Mesodermal cell (in vitro differentiated cells): Measurements from ENCODE around the gene SLC6A3.
"Not testable (repeated sequence)": the region's sequence is repeated elsewhere in the genome, so short reads cannot be mapped to it uniquely, and the experiment has no call there.

ENCODE experiments used
- H3K27ac ChIP-seq: 2 replicates; pipeline ENCODE4 v1.7.0; 2013; ENCODE audit warnings: mild to moderate bottlenecking, low read depth, low read length, moderate library complexity; ENCODE audit not compliant: severe bottlenecking
- H3K36me3 ChIP-seq: 2 replicates; pipeline ENCODE4 v1.7.1; 2013; ENCODE audit warnings: mild to moderate bottlenecking, low read length, moderate library complexity; ENCODE audit not compliant: control insufficient read depth, insufficient read depth
- H3K4me1 ChIP-seq: one replicate; pipeline ENCODE4 v1.7.1; 2013; ENCODE audit warnings: mild to moderate bottlenecking, low read length; ENCODE audit not compliant: insufficient read depth, control insufficient read depth, poor library complexity, severe bottlenecking
- H3K4me3 ChIP-seq: 2 replicates; pipeline ENCODE4 v1.7.0; 2013; ENCODE audit warnings: low read length, control low read depth, mild to moderate bottlenecking; ENCODE audit not compliant: insufficient read depth, poor library complexity, severe bottlenecking; ENCODE audit errors: extremely low read depth
- H3K9me3 ChIP-seq: 2 replicates; pipeline ENCODE4 v1.7.1; 2013; ENCODE audit warnings: mild to moderate bottlenecking, low read length, moderate library complexity; ENCODE audit not compliant: control insufficient read depth
- WGBS, 2 experiments: methylation state at CpG; one replicate each; pipeline ENCODE4 v1.1.5; 2013; ENCODE audit warnings: missing lambda C conversion rate in 2 of 2; ENCODE audit not compliant: insufficient coverage in 2 of 2; 5-methylcytosine and 5-hydroxymethylcytosine counted together

SLC6A3 gene

GRCh38 chr5:1478271-1479035, 33.2 kb upstream of the SLC6A3 start:
- no peak overlapping the region for H3K4me3 ChIP-seq
- 98 to 99% methylated on average over 6 to 7 of the region's 13 CpGs for WGBS, 2 experiments
- H3K4me1 ChIP-seq = no peaks in the 10 kb centered on the region
- H3K27ac ChIP-seq = no peak overlapping the region
- H3K36me3 ChIP-seq = peaks cover 61% of the 10 kb centered on the region
- H3K9me3 ChIP-seq = no peaks in the 10 kb centered on the region

- Histone ChIP-seq H3K27ac (no peak overlapping the region), H3K4me1 (no peaks in the 10 kb centered on the region), H3K36me3 (peaks cover 72% of the 10 kb centered on the region), H3K9me3 (no peaks in the 10 kb centered on the region), H3K4me3 (no peak overlapping the region)
- WGBS, 2 experiments = 92 to 95% methylated on average over 11 to 14 of the region's 16 CpGs
Measured at GRCh38 chr5:1477341-1477740, 32.1 kb upstream of the SLC6A3 start.

GRCh38 chr5:1476967-1477310, 31.7 kb upstream of the SLC6A3 start:
- 96 to 99% methylated on average over 11 of the region's 11 CpGs for WGBS, 2 experiments
- Histone ChIP-seq H3K4me1 (no peaks in the 10 kb centered on the region), H3K36me3 (peaks cover 74% of the 10 kb centered on the region), H3K9me3 (no peaks in the 10 kb centered on the region), H3K27ac (no peak overlapping the region), H3K4me3 (no peak overlapping the region)

GRCh38 chr5:1476181-1476966, 31.1 kb upstream of the SLC6A3 start:
- Histone ChIP-seq H3K9me3 (no peaks in the 10 kb centered on the region), H3K36me3 (peaks cover 74% of the 10 kb centered on the region), H3K4me1 (no peaks in the 10 kb centered on the region), H3K27ac (no peak overlapping the region), H3K4me3 (no peak overlapping the region)
- 92 to 97% methylated on average over 19 to 27 of the region's 28 CpGs for WGBS, 2 experiments

- not testable (repeated sequence) for H3K4me1 ChIP-seq, H3K4me3 ChIP-seq, H3K27ac ChIP-seq, H3K9me3 ChIP-seq
- WGBS, 2 experiments = 94 to 97% methylated on average over 12 to 16 of the region's 17 CpGs
- peaks cover 77% of the 10 kb centered on the region for H3K36me3 ChIP-seq
Measured at GRCh38 chr5:1475544-1475900, 30.3 kb upstream of the SLC6A3 start.

- peaks cover 74% of the 10 kb centered on the region for H3K36me3 ChIP-seq
- 93 to 98% methylated on average over 24 of the region's 24 CpGs for WGBS, 2 experiments
- H3K4me3 ChIP-seq = no peak overlapping the region
- H3K27ac ChIP-seq = no peak overlapping the region
- no peaks in the 10 kb centered on the region for H3K9me3 ChIP-seq
- peaks cover 10% of the 10 kb centered on the region for H3K4me1 ChIP-seq
Measured at GRCh38 chr5:1474866-1475543, 29.8 kb upstream of the SLC6A3 start.

GRCh38 chr5:1474183-1474839, 29.1 kb upstream of the SLC6A3 start:
- Histone ChIP-seq H3K4me3 (no peak overlapping the region), H3K4me1 (peaks cover 15% of the 10 kb centered on the region), H3K36me3 (peaks cover 73% of the 10 kb centered on the region), H3K9me3 (no peaks in the 10 kb centered on the region), H3K27ac (no peak overlapping the region)
- 95 to 99% methylated on average over 19 to 20 of the region's 21 CpGs for WGBS, 2 experiments

- Histone ChIP-seq H3K9me3 (no peaks in the 10 kb centered on the region), H3K4me3 (no peak overlapping the region), H3K4me1 (peaks cover 17% of the 10 kb centered on the region), H3K36me3 (peaks cover 69% of the 10 kb centered on the region), H3K27ac (no peak overlapping the region)
- 97 to 99% methylated on average over 6 to 9 of the region's 12 CpGs for WGBS, 2 experiments
Measured at GRCh38 chr5:1473746-1474145, 28.5 kb upstream of the SLC6A3 start.

GRCh38 chr5:1472964-1473628, 27.9 kb upstream of the SLC6A3 start:
- no peaks in the 10 kb centered on the region for H3K9me3 ChIP-seq
- no peak overlapping the region for H3K4me3 ChIP-seq
- H3K36me3 ChIP-seq = peaks cover 69% of the 10 kb centered on the region
- H3K27ac ChIP-seq = no peak overlapping the region
- 92 to 97% methylated on average over 21 to 23 of the region's 23 CpGs for WGBS, 2 experiments
- H3K4me1 ChIP-seq = peaks cover 17% of the 10 kb centered on the region
